ENCODE results near the gene STAT2. TPM values are rescaled to one million over a fixed set of nuclear protein-coding genes. Genes with fewer than 3 reads are reported as not detected.

Gene STAT2
- total and polyA plus RNA-seq, 7 experiments from 2014 or later, result 64.1 to 291 (median 179) TPM

DNA sequence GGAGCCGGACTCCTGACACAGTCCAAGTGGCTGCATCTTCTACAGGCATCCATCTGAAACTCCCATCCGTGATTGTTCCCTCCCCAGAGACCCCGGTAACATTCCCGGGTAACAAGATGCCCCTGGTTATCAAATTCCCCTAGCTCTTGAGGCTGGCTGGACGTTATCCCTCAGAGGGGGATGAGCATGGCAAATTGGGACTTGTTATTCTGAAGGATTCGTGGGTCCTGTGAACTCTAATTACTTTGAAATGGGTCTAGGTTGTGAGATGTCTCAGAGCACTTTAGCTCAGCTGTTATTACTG, 25.5 kb downstream of the STAT2 start:
- Histone ChIP-seq H3K36me3 (ENCODE audit: control insufficient read depth in 2 of 3, insufficient read depth in 3 of 3, low read length in 3 of 3) (no peaks in the 10 kb centered on the region), H3K27ac (ENCODE audit: low read depth, low read length) (peak overlapping the region; percentile 98), H3K4me3 (ENCODE audit: low read length) (peak overlapping the region; percentile 93), H3K27me3 (ENCODE audit: control insufficient read depth in 2 of 2, insufficient read depth in 2 of 2, low read length in 2 of 2) (no peaks in the 10 kb centered on the region), H3K4me1 (ENCODE audit: control insufficient read depth in 2 of 2, insufficient read depth in 2 of 2, low read length in 2 of 2) (peaks cover 30 to 33% of the 10 kb centered on the region in 2 donors), H3K9me3 (ENCODE audit: control insufficient read depth in 2 of 3, low read length in 3 of 3) (no peaks in the 10 kb centered on the region)
- peak overlapping the region; percentile 97 to 100 (median 99) for H3K27ac Mint-ChIP-seq
- peaks cover 0 to 2% (median 0%) of the 10 kb centered on the region in 5 donors for H3K27me3 Mint-ChIP-seq
- peaks cover 0 to 2% (median 0%) of the 10 kb centered on the region in 11 donors for H3K9me3 Mint-ChIP-seq
- H3K4me1 Mint-ChIP-seq, result peaks cover 22 to 71% (median 54%) of the 10 kb centered on the region in 7 donors
- intact Hi-C loops (cut with micrococcal nuclease), result loop anchor here (1.0 to 10.0 kb wide), 12 partner anchors 12 to 1410 kb away; partner anchors contain the start of genes STAT2 (in 2 of the 2), TIMELESS (in 2 of the 2), ANKRD52 (in 1 of the 2) and COQ10A (in 1 of the 2)
- peak in 1 of 9 donors; percentile 10 for DNase-seq
- POLR2A ChIA-PET, result interaction anchor here (0.6 to 9.8 kb wide), 7 partner anchors 9 to 120 kb away, joined by 3 to 156 read pairs (median 7); partner anchors contain the start of genes APOF, CNPY2 and STAT2
- H3K36me3 Mint-ChIP-seq, result peaks cover 0 to 19% (median 8%) of the 10 kb centered on the region in 5 donors
- no peak for ATAC-seq
- CTCF ChIA-PET, result interaction anchor here (1.1 to 3.0 kb wide), 2 partner anchors 26 to 130 kb away, joined by 6 to 9 read pairs; partner anchors contain the start of gene STAT2
- H3K4me3 Mint-ChIP-seq, result peak overlapping the region; percentile 89 to 99 (median 95)

DNA sequence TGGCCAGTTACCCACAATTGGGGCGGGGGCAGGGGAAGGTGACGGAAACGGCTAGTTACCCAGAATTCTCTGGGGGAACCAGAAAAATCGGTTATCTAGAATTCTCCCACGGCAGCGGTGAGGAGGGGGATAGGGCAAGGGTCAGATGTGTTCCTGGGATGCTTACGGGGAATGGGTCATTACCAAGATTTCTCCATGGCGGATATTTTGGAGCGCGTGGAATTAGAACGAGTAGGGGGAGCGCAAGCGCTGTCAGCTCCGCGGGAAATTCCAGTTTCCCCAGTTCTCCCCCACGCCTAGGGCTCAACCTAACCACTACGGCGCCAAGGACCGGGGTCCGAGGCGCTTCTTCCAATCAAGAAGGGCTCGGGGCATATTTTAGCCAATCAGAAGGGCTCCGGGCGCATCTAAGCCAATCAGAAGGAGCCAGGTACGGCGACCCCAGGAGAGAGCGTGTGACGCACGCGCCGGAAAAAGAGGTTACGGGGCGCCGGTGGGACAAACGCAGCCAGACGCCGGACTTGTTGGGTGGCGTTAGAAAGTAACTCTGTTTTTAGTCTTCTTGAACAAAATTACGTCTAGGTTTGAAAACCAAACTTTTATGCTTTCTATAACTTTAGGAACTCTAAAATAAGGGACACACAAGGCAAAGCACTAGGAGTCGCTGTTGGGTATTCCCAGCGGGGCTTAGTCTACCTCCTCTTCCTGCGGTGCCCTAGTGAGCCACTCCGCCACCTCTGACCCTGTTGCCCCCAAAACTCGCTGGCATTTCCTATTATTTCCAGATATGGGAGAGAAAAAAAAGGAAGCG, 26.0 kb downstream of the STAT2 start, which contains the start of gene PAN2:
TSS of gene PAN2 (minus strand) at position 322 of the 811 bp plus-strand sequence. CDS start 906 bp downstream, outside the sequence.
- H3K9me3 ChIP-seq (ENCODE audit: control insufficient read depth in 2 of 3, low read length in 3 of 3), result no peaks in the 10 kb centered on the region
- peaks cover 0 to 2% (median 0%) of the 10 kb centered on the region in 11 donors for H3K9me3 Mint-ChIP-seq
- DNase-seq (peak; percentile 74 to 94 (median 92)), ATAC-seq (peak; percentile 90)
- peak within 1 kb of the TSS; percentile 97 to 100 (median 99) for H3K27ac Mint-ChIP-seq
- H3K4me1 ChIP-seq (ENCODE audit: control insufficient read depth in 2 of 2, insufficient read depth in 2 of 2, low read length in 2 of 2), result peaks cover 27 to 30% of the 10 kb centered on the region in 2 donors
- intact Hi-C loops (cut with micrococcal nuclease), result loop anchor here (1.0 to 10.0 kb wide), 12 partner anchors 12 to 1411 kb away; partner anchors contain the start of genes CS (in 2 of the 2), SPRYD4 (in 2 of the 2), STAT2 (in 2 of the 2) and TIMELESS (in 2 of the 2)
- peaks cover 0 to 14% (median 7%) of the 10 kb centered on the region in 5 donors for H3K36me3 Mint-ChIP-seq
- H3K4me3 ChIP-seq (ENCODE audit: low read length), result peak within 1 kb of the TSS; percentile 93
- H3K4me1 Mint-ChIP-seq, result peaks cover 16 to 66% (median 48%) of the 10 kb centered on the region in 7 donors
- H3K4me3 Mint-ChIP-seq, result peak within 1 kb of the TSS; percentile 89 to 99 (median 95)
- H3K27me3 Mint-ChIP-seq, result peaks cover 0 to 2% (median 0%) of the 10 kb centered on the region in 5 donors
- ChIA-PET POLR2A (interaction anchor here (0.6 to 9.8 kb wide), 16 partner anchors 8 to 505 kb away, joined by 3 to 156 read pairs (median 4); partner anchors contain the start of genes APOF, CNPY2, COQ10A and DNAJC14), CTCF (interaction anchor here (0.6 to 3.0 kb wide), 5 partner anchors 26 to 130 kb away, joined by 3 to 9 read pairs (median 5); partner anchors contain the start of genes RNF41 and STAT2)
- no peaks in the 10 kb centered on the region for H3K27me3 ChIP-seq (ENCODE audit: control insufficient read depth in 2 of 2, insufficient read depth in 2 of 2, low read length in 2 of 2)
- H3K27ac ChIP-seq (ENCODE audit: low read depth, low read length), result peak within 1 kb of the TSS; percentile 98
- H3K36me3 ChIP-seq (ENCODE audit: control insufficient read depth in 2 of 3, insufficient read depth in 3 of 3, low read length in 3 of 3), result no peaks in the 10 kb centered on the region

DNA sequence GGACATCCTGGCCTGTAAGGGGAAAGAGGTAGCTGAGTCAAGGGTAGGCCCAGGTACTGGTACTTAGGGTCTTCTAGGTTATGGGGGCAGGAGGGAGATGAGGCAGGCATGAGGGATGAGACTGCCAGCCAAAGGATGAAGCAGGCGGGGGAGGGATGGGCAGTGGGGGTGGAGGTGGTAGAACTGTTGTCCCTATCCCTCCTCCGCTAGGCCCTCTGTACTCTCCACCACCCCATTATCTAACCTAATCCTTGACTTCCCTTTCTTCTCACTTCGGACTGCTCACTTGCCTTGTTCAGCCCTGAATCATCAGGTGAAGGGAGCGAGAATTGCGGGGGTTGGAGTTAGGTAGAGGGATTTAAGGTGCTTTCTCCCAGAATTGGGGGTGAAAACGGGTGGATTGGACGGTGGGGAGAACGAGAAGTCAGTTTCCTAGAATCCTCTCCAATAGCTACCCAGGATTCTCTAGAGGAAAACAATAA, 26.7 kb downstream of the STAT2 start:
- Histone ChIP-seq H3K4me1 (ENCODE audit: control insufficient read depth in 2 of 2, insufficient read depth in 2 of 2, low read length in 2 of 2) (peaks cover 22 to 26% of the 10 kb centered on the region in 2 donors), H3K27ac (ENCODE audit: low read depth, low read length) (peak overlapping the region; percentile 98), H3K27me3 (ENCODE audit: control insufficient read depth in 2 of 2, insufficient read depth in 2 of 2, low read length in 2 of 2) (no peaks in the 10 kb centered on the region), H3K36me3 (ENCODE audit: control insufficient read depth in 2 of 3, insufficient read depth in 3 of 3, low read length in 3 of 3) (peaks cover 0 to 4% (median 0%) of the 10 kb centered on the region in 3 experiments), H3K9me3 (ENCODE audit: control insufficient read depth in 2 of 3, low read length in 3 of 3) (no peaks in the 10 kb centered on the region), H3K4me3 (ENCODE audit: low read length) (peak overlapping the region; percentile 93)
- Mint-ChIP-seq H3K9me3 (peaks cover 0 to 2% (median 0%) of the 10 kb centered on the region in 11 donors), H3K4me1 (peaks cover 12 to 59% (median 42%) of the 10 kb centered on the region in 7 donors), H3K4me3 (peak overlapping the region; percentile 89 to 99 (median 95)), H3K27ac (peak overlapping the region; percentile 97 to 100 (median 99)), H3K36me3 (peaks cover 0 to 11% (median 3%) of the 10 kb centered on the region in 5 donors), H3K27me3 (peaks cover 0 to 2% (median 0%) of the 10 kb centered on the region in 5 donors)
- ChIA-PET POLR2A (interaction anchor here (0.6 to 9.8 kb wide), 18 partner anchors 9 to 504 kb away, joined by 3 to 156 read pairs (median 4); partner anchors contain the start of genes APOF, CNPY2, COQ10A and DNAJC14), CTCF (interaction anchor here (0.8 to 3.0 kb wide), 3 partner anchors 27 to 131 kb away, joined by 3 to 9 read pairs (median 5); partner anchors contain the start of genes RNF41 and STAT2)
- intact Hi-C loops (cut with micrococcal nuclease), result loop anchor here in 1 of 2 donors (1.0 to 10.0 kb wide), 6 partner anchors 17 to 1412 kb away; partner anchors contain the start of genes CS, NABP2, RNF41 and SPRYD4
- ATAC-seq, result peak; percentile 1
- DNase-seq, result no peak

DNA sequence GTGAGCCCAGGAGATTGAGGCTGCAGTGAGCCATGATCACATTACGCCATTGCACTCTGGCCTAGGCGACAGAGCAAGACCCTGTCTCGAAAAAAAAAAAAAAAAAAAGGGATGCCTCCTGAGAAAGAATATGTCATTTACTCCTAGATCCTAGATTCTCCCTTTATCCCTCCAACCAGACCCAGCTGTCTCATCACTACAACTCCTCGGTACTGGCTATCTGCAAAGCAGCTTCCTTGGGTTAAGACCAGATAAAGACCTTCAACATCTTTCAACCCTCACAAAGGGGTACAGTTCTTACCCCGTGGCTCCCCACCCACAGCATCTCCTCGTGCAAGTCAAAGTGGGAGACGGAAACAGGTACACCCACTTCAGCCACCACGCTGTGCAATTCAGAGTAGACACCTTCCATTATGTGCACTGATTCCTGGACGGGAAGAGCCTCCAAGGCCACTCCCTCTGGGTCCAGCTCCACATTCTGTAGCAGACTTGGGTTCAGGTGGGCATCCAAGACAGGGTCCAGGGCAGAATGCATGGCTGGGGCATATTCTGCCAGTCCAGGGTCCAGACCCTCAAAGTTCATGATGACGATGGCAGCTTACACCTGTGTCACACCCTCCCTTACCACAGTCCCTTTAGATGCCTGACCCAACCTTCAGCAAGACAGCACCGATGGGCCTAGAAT, 27.3 kb downstream of the STAT2 start:
- Histone ChIP-seq H3K9me3 (ENCODE audit: control insufficient read depth in 2 of 3, low read length in 3 of 3) (no peaks in the 10 kb centered on the region), H3K4me3 (ENCODE audit: low read length) (peak overlapping the region; percentile 93), H3K27me3 (ENCODE audit: control insufficient read depth in 2 of 2, insufficient read depth in 2 of 2, low read length in 2 of 2) (no peaks in the 10 kb centered on the region), H3K27ac (ENCODE audit: low read depth, low read length) (peak overlapping the region; percentile 98), H3K36me3 (ENCODE audit: control insufficient read depth in 2 of 3, insufficient read depth in 3 of 3, low read length in 3 of 3) (peaks cover 0 to 10% (median 0%) of the 10 kb centered on the region in 3 experiments), H3K4me1 (ENCODE audit: control insufficient read depth in 2 of 2, insufficient read depth in 2 of 2, low read length in 2 of 2) (peaks cover 16 to 20% of the 10 kb centered on the region in 2 donors)
- DNase-seq (no peak), ATAC-seq (no peak)
- intact Hi-C loops (cut with micrococcal nuclease), result loop anchor here in 1 of 2 donors (1.0 to 10.0 kb wide), 6 partner anchors 16 to 1412 kb away; partner anchors contain the start of genes CS, NABP2, RNF41 and SPRYD4
- peak overlapping the region; percentile 97 to 100 (median 99) for H3K27ac Mint-ChIP-seq
- ChIA-PET POLR2A (interaction anchor here (0.7 to 9.8 kb wide), 15 partner anchors 9 to 503 kb away, joined by 3 to 156 read pairs (median 4); partner anchors contain the start of genes APOF, CNPY2, COQ10A and DNAJC14), CTCF (interaction anchor here (0.6 to 3.0 kb wide), 5 partner anchors 27 to 261 kb away, joined by 3 to 10 read pairs (median 5); partner anchors contain the start of genes RNF41 and STAT2)
- peaks cover 0 to 2% (median 0%) of the 10 kb centered on the region in 5 donors for H3K27me3 Mint-ChIP-seq
- H3K9me3 Mint-ChIP-seq, result peaks cover 0 to 2% (median 0%) of the 10 kb centered on the region in 11 donors
- peaks cover 12 to 53% (median 36%) of the 10 kb centered on the region in 7 donors for H3K4me1 Mint-ChIP-seq
- H3K4me3 Mint-ChIP-seq, result peak overlapping the region; percentile 89 to 99 (median 95)
- H3K36me3 Mint-ChIP-seq, result peaks cover 0 to 14% (median 3%) of the 10 kb centered on the region in 5 donors

DNA sequence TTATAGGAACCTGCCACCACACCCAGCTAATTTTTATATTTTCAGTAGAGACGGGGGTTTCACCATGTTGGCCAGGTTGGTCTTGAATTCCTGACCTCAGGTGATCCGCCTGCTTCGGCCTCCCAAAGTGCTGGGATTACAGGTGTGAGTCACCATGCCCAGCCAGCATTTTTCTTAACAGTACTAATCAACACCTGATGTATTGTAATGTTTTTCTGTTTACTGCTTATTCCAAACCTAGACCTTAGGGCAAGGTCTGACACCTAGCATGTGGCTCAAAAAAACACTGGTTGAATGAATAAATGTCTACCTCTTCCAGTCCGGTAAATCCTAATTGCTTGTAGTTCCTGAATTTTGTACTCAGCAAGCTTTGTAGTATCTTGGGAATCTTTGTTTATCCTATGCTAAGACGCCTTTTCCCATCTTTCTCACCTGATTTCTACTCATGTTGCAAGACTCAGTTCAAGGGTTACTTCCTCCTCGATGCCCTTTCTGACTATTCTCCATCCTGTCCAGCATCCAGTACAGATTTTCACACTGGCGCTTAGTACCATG, 28.9 kb downstream of the STAT2 start:
- ATAC-seq, result no peak
- no peak overlapping the region for H3K27ac ChIP-seq (ENCODE audit: low read depth, low read length)
- H3K27me3 Mint-ChIP-seq, result peaks cover 0 to 2% (median 0%) of the 10 kb centered on the region in 5 donors
- peak overlapping the region in 4 of 9 donors; percentile 8 to 68 (median 26) for H3K27ac Mint-ChIP-seq
- peaks cover 5 to 25% (median 16%) of the 10 kb centered on the region in 5 donors for H3K36me3 Mint-ChIP-seq
- no peak overlapping the region for H3K4me3 ChIP-seq (ENCODE audit: low read length)
- no peak overlapping the region for H3K4me3 Mint-ChIP-seq
- H3K4me1 ChIP-seq (ENCODE audit: control insufficient read depth in 2 of 2, insufficient read depth in 2 of 2, low read length in 2 of 2), result peaks cover 16 to 18% of the 10 kb centered on the region in 2 donors
- DNase-seq, result no peak
- CTCF ChIA-PET, result interaction anchor here (0.5 to 0.7 kb wide), 2 partner anchors 63 to 175 kb away, joined by 3 read pairs; no protein-coding TSS in a partner anchor
- peaks cover 12 to 39% (median 25%) of the 10 kb centered on the region in 7 donors for H3K4me1 Mint-ChIP-seq
- no peaks in the 10 kb centered on the region for H3K27me3 ChIP-seq (ENCODE audit: control insufficient read depth in 2 of 2, insufficient read depth in 2 of 2, low read length in 2 of 2)
- POLR2A ChIA-PET, result interaction anchor here (0.7 to 9.8 kb wide), 4 partner anchors 22 to 205 kb away, joined by 3 to 156 read pairs (median 8); partner anchors contain the start of genes APOF and STAT2
- no peaks in the 10 kb centered on the region for H3K9me3 ChIP-seq (ENCODE audit: control insufficient read depth in 2 of 3, low read length in 3 of 3)
- intact Hi-C loops (cut with micrococcal nuclease), result loop anchor here in 1 of 2 donors (5.0 to 10.0 kb wide), 3 partner anchors 109 to 1414 kb away; partner anchors contain the start of genes NABP2, RNF41, TIMELESS and TSPAN31
- peaks cover 0 to 27% (median 9%) of the 10 kb centered on the region in 3 experiments for H3K36me3 ChIP-seq (ENCODE audit: control insufficient read depth in 2 of 3, insufficient read depth in 3 of 3, low read length in 3 of 3)
- peaks cover 0 to 2% (median 0%) of the 10 kb centered on the region in 11 donors for H3K9me3 Mint-ChIP-seq

Data from naive thymus-derived CD4-positive, alpha-beta T cell (primary cell).